MCF 10A (cell line): ENCODE data around the gene PBX1. TPM values are rescaled to one million over a fixed set of nuclear protein-coding genes. Genes with fewer than 3 reads are reported as not detected.
A peak's percentile ranks its signal among the peaks of the same experiment; 100 is the strongest.

Experiments used
- BruUV-seq: library from RNA; stranded (reverse); fragments of 400-500 nt; replicated peaks from 2 replicates; lab custom pipeline; 2021; lab: Mats Ljungman, UMichigan
- CTCF ChIA-PET: fragments of 300-600 bp; sonication (Branson Sonifier 250); formaldehyde crosslinking; extraction: SDS; loops from one replicate; lab custom pipeline; 2021; ENCODE audit warnings: antibody characterized with exemption, inconsistent platforms; lab: Yijun Ruan, JAX
- POLR2A ChIA-PET: fragments of 300-600, 350-650 bp; sonication (Branson Sonifier 250); formaldehyde crosslinking; extraction: SDS; loops from one replicate; lab custom pipeline; 2020; ENCODE audit warnings: antibody characterized with exemption, inconsistent platforms; lab: Yijun Ruan, JAX
- DNase-seq: peaks from one replicate; pipeline ENCODE4 v3.0.0-alpha.2; 2018; ENCODE audit not compliant: unreplicated experiment
- H3K27ac Mint-ChIP-seq: one replicate; pipeline ENCODE4 v1.8.0; 2022; ENCODE audit warnings: mild to moderate bottlenecking, low read depth, mixed read lengths; ENCODE audit not compliant: unreplicated experiment
- H3K27me3 Mint-ChIP-seq: one replicate; pipeline ENCODE4 v1.8.0; 2022; ENCODE audit warnings: mixed read lengths; ENCODE audit not compliant: insufficient read depth, unreplicated experiment
- H3K36me3 Mint-ChIP-seq: one replicate; pipeline ENCODE4 v1.8.0; 2022; ENCODE audit warnings: mild to moderate bottlenecking, moderate library complexity, mixed read lengths; ENCODE audit not compliant: insufficient read depth, unreplicated experiment
- H3K4me1 Mint-ChIP-seq: one replicate; pipeline ENCODE4 v1.8.0; 2022; ENCODE audit warnings: mixed read lengths; ENCODE audit not compliant: insufficient read depth, unreplicated experiment
- H3K4me3 Mint-ChIP-seq: one replicate; pipeline ENCODE4 v1.8.0; 2022; ENCODE audit warnings: mild to moderate bottlenecking, moderate library complexity, mixed read lengths; ENCODE audit not compliant: unreplicated experiment
- H3K9me3 Mint-ChIP-seq: one replicate; pipeline ENCODE4 v1.8.0; 2022; ENCODE audit warnings: mixed read lengths; ENCODE audit not compliant: unreplicated experiment
- CTCF ChIP-seq: fragments of 200-600 bp; IDR thresholded peaks from one replicate; pipeline ENCODE4 v1.8.0; 2022; ENCODE audit warnings: antibody characterized with exemption, mild to moderate bottlenecking; ENCODE audit not compliant: unreplicated experiment
- intact Hi-C: fragments of 100-400 bp; cut with micrococcal nuclease; formaldehyde crosslinking; loops from 2 replicates; pipeline ENCODE4 v1.14.1; 2022
- total RNA-seq: library from RNA; stranded (reverse); gene quantifications from 2 replicates; pipeline ENCODE4 v1.2.3, GENCODE V29; 2022

PBX1 gene
- total RNA-seq, 1 experiment from 2014 or later: 5.8 TPM

DNA sequence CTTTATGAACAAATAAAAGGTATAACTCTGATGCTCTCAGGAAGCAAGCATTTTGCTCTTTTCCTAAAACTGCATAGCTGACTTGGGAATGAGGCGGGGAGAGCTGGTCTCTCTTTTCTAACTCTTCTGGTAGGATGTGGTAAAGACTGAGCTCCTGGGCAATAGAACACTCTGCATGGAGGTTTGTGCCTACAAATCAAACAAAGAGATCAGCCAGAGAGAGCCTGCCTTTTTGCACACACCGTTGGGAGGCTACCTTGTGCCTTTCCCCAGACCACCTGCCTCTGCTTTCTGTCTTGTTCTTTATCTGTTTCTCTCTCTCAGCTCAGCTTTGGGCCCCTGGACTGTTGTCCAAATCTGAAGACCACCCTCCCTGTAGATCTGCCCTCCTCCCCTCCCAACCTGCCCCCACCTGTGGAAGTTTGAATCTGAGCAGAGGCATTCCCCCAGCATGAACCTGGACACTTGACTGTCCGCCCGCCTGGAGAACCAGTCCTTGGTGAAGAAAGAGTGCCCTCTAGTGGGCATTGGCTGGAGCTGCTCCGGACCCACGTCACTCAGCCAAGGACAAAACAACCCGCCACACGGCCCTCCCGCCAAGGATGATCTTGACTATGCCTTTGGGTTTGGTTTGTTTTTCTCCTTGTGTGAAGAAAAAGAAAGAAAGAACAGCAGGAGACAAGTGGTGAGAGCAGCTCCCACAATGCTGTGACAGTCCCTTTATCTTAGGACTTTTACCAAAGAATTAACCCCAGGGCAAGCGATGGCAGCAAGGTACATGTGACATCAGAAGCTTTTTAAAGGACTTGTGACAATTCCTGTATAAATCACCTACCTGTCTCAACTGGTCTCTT, 228.2 kb downstream of the PBX1 start:
- Mint-ChIP-seq H3K4me3 (no peak overlapping the region), H3K27ac (no peak overlapping the region), H3K36me3 (no peaks in the 10 kb centered on the region), H3K9me3 (no peaks in the 10 kb centered on the region), H3K4me1 (peaks cover 38% of the 10 kb centered on the region), H3K27me3 (no peaks in the 10 kb centered on the region)
- ChIA-PET POLR2A (interaction anchor here (0.6 to 2.4 kb wide), 15 partner anchors 9 to 1420 kb away, joined by 3 to 12 read pairs (median 4); partner anchors contain the start of gene PBX1), CTCF (interaction anchor here (0.6 to 5.5 kb wide), 131 partner anchors 9 to 1574 kb away, joined by 3 to 83 read pairs (median 4); partner anchors contain the start of gene PBX1)
- no TSS peak for BruUV-seq
- intact Hi-C loops: loop anchor here (1.0 to 10.0 kb wide), 14 partner anchors 80 to 1430 kb away; partner anchors contain the start of gene PBX1
- peak; percentile 98 for TF ChIP-seq CTCF
- DNase-seq: peak; percentile 91

DNA sequence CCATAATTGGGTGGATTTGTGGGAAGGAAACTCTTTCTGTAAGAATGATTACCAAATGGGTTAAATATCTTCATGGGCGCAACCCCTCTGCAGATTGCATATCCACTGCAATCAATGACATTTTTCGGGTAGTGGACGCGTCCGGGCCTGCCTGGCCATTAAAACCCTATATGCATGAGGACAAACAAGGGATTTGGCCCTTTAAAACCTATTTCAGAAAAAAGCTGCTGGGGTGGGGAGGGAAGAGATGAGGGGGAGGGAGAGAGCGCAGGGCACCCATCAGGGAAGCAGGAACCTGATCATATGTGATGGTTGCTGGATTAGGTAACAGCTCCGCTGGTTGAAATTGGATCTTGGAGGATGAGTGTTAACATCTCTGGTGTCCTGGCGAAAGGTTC, 228.8 kb downstream of the PBX1 start:
- Mint-ChIP-seq H3K4me1 (peaks cover 35% of the 10 kb centered on the region), H3K27me3 (no peaks in the 10 kb centered on the region), H3K27ac (no peak overlapping the region), H3K4me3 (no peak overlapping the region), H3K9me3 (no peaks in the 10 kb centered on the region), H3K36me3 (no peaks in the 10 kb centered on the region)
- TF ChIP-seq CTCF: no peak
- no TSS peak for BruUV-seq
- intact Hi-C loops: loop anchor here (1.0 to 10.0 kb wide), 14 partner anchors 81 to 1431 kb away; partner anchors contain the start of gene PBX1
- DNase-seq: no peak
- CTCF ChIA-PET: interaction anchor here (0.5 to 5.5 kb wide), 104 partner anchors 9 to 1574 kb away, joined by 3 to 83 read pairs (median 5); partner anchors contain the start of gene PBX1
- POLR2A ChIA-PET: interaction anchor here (0.7 to 2.4 kb wide), 13 partner anchors 10 to 271 kb away, joined by 3 to 12 read pairs (median 4); partner anchors contain the start of gene PBX1

DNA sequence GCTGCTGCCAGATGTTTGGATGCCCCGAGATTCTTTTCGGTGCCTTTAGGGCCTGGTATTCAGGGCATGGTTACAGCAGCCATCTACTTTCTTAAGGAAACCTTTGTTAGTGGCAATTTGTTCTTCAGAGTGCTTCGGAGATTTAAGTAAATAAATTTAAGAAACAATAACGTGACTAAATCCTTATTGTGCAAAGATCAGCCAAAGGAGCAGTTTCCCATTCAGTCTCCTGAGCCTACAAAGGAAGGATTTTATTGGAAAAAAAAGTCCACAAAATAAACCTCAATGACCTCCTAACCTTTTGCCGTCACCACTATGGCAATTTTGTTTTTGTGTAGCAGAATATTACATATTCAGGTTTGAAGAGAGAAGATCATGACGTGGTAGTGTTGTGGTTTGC, 231.1 kb downstream of the PBX1 start:
- no peak for DNase-seq
- Mint-ChIP-seq H3K27me3 (no peaks in the 10 kb centered on the region), H3K27ac (no peak overlapping the region), H3K36me3 (no peaks in the 10 kb centered on the region), H3K4me3 (no peak overlapping the region), H3K4me1 (peaks cover 41% of the 10 kb centered on the region), H3K9me3 (no peaks in the 10 kb centered on the region)
- no TSS peak for BruUV-seq
- intact Hi-C loops: no loop called here
- CTCF ChIA-PET: interaction anchor here (0.6 to 1.5 kb wide), 6 partner anchors 75 to 623 kb away, joined by 3 to 7 read pairs (median 4); no protein-coding TSS in a partner anchor
- TF ChIP-seq CTCF: no peak
- POLR2A ChIA-PET: interaction anchor here (0.5 to 0.8 kb wide), 2 partner anchors 145 to 184 kb away, joined by 3 to 4 read pairs; no protein-coding TSS in a partner anchor

DNA sequence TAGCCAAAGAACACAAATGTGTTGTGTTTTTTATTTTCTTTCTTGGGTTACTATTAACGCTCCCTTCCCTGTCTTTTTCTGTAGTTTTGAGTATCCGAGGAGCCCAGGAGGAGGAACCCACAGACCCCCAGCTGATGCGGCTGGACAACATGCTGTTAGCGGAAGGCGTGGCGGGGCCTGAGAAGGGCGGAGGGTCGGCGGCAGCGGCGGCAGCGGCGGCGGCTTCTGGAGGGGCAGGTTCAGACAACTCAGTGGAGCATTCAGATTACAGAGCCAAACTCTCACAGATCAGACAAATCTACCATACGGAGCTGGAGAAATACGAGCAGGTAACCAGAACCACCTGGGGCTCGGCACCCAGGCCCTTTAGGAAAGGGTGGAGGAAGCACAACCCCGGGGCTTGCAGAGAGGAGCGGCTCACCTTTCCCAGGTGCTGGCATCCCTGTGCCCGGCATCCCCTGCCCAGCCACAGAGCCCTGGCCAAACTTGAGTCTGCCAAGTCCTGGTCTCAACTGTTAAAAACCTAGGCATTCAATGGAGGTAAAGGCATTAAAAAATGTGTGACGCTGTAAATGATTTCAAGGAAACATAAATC, 233.5 kb downstream of the PBX1 start:
- H3K4me1 Mint-ChIP-seq: peaks cover 23% of the 10 kb centered on the region
- CTCF ChIA-PET: interaction anchor here (0.7 to 6.2 kb wide), 2 partner anchors 76 to 280 kb away, joined by 3 to 30 read pairs; no protein-coding TSS in a partner anchor
- H3K27ac Mint-ChIP-seq: no peak overlapping the region
- H3K4me3 Mint-ChIP-seq: no peak overlapping the region
- no peaks in the 10 kb centered on the region for H3K27me3 Mint-ChIP-seq
- BruUV-seq: no TSS peak
- intact Hi-C loops: no loop called here
- no peak for TF ChIP-seq CTCF
- POLR2A ChIA-PET: no interaction called here
- H3K36me3 Mint-ChIP-seq: no peaks in the 10 kb centered on the region
- DNase-seq: no peak
- no peaks in the 10 kb centered on the region for H3K9me3 Mint-ChIP-seq
